Endothelial cell of umbilical vein (primary cell): ENCODE data around the gene DSE. TPM values are rescaled to one million over a fixed set of nuclear protein-coding genes. Genes with fewer than 3 reads are reported as not detected.

ENCODE experiments used
- BruUV-seq: library from RNA; stranded (reverse); fragments of 400-500 nt; replicated peaks from 2 replicates; lab custom pipeline; 2021; lab: Mats Ljungman, UMichigan
- CTCF ChIA-PET: fragments of 300-600, 350-600 bp; sonication (Branson Sonifier 250); formaldehyde crosslinking; loops from one replicate; lab custom pipeline; 2021; ENCODE audit warnings: antibody characterized with exemption, inconsistent platforms; lab: Charles Lee
- POLR2A ChIA-PET: fragments of 300-600, 350-600 bp; sonication (Branson Sonifier 250); formaldehyde crosslinking; loops from one replicate; lab custom pipeline; 2021; ENCODE audit warnings: antibody characterized with exemption, inconsistent platforms; lab: Charles Lee
- DNase-seq: peaks from one replicate; pipeline ENCODE4 v3.0.0-alpha.2; 2011; ENCODE audit warnings: low read depth, low spot score
- FAIRE-seq: peaks from 2 replicates; lab custom pipeline; 2011; peaks lifted over from hg19 to GRCh38; lab: Jason Lieb, UNC
- H2AFZ ChIP-seq: 2 replicates; pipeline ENCODE4 v1.6.0; 2012; ENCODE audit warnings: low read depth, low read length, control low read depth, inconsistent platforms
- H3K27ac ChIP-seq: 2 replicates; pipeline ENCODE4 v1.5.1; 2011; ENCODE audit warnings: low read depth, mild to moderate bottlenecking, control low read depth, low read length, moderate library complexity; ENCODE audit not compliant: insufficient read depth
- H3K27me3 ChIP-seq, 2 experiments: 2 replicates each; pipeline versions ENCODE4 v1.6.0 to v1.6.1; 2011; ENCODE audit warnings: low read length in 2 of 2, mixed read lengths in 1 of 2; ENCODE audit not compliant: control insufficient read depth in 2 of 2, insufficient read depth in 2 of 2
- H3K36me3 ChIP-seq, 2 experiments: 2 replicates in 1 of 2; 3 replicates in 1 of 2; pipeline ENCODE4 v1.5.1; 2011; ENCODE audit warnings: low read length in 2 of 2, mild to moderate bottlenecking in 1 of 2, moderate library complexity in 1 of 2; ENCODE audit not compliant: control insufficient read depth in 2 of 2, insufficient read depth in 2 of 2; ENCODE audit errors: extremely low read depth in 1 of 2
- H3K4me1 ChIP-seq: 3 replicates; pipeline ENCODE4 v1.5.1; 2011; ENCODE audit warnings: mild to moderate bottlenecking, low read length; ENCODE audit not compliant: control insufficient read depth, insufficient read depth; ENCODE audit errors: extremely low read depth
- H3K4me2 ChIP-seq: 2 replicates; pipeline ENCODE4 v1.6.1; 2011; ENCODE audit warnings: low read length, control low read depth, mixed read lengths; ENCODE audit not compliant: insufficient read depth
- H3K4me3 ChIP-seq, 3 experiments: fragments of 200-600 bp in 1 of 3; sonication (generic), shearing (Covaris generic) in 1 of 3; replicated peaks in 1 of 3; 2 replicates each; pipeline ENCODE4 v1.5.1; 2011 to 2016; ENCODE audit warnings: control low read depth in 3 of 3, low read length in 3 of 3, mild to moderate bottlenecking in 2 of 3, inconsistent platforms in 1 of 3, low read depth in 1 of 3, moderate library complexity in 1 of 3; ENCODE audit not compliant: insufficient read depth in 1 of 3
- H3K79me2 ChIP-seq: 2 replicates; pipeline ENCODE4 v1.6.0; 2012; ENCODE audit warnings: low read length, inconsistent platforms; ENCODE audit not compliant: control insufficient read depth, insufficient read depth
- H3K9ac ChIP-seq: replicated peaks from 2 replicates; pipeline ENCODE3; 2011; ENCODE audit warnings: low read length, control low read depth; ENCODE audit not compliant: insufficient read depth; ENCODE audit errors: extremely low read depth
- H3K9me1 ChIP-seq: replicated peaks from 3 replicates; pipeline ENCODE4 v1.6.0; 2011; ENCODE audit warnings: mild to moderate bottlenecking, low read length; ENCODE audit not compliant: control insufficient read depth, insufficient read depth; ENCODE audit errors: extremely low read depth
- H3K9me3 ChIP-seq: replicated peaks from 2 replicates; pipeline ENCODE4 v1.5.1; 2012; ENCODE audit warnings: low read length, inconsistent platforms; ENCODE audit not compliant: control insufficient read depth, insufficient read depth
- H4K20me1 ChIP-seq: replicated peaks from 2 replicates; pipeline ENCODE3; 2011; ENCODE audit warnings: mild to moderate bottlenecking, low read length; ENCODE audit not compliant: control insufficient read depth, insufficient read depth; ENCODE audit errors: extremely low read depth
- CTCF ChIP-seq, 2 donors: IDR thresholded peaks; 1 replicate in 1 of 2; 2 replicates in 1 of 2; pipeline ENCODE4 v1.5.1; 2011; ENCODE audit warnings: low read length in 2 of 2, mild to moderate bottlenecking in 2 of 2, moderate library complexity in 2 of 2, control low read depth in 1 of 2, inconsistent platforms in 1 of 2, low read depth in 1 of 2; ENCODE audit not compliant: insufficient read depth in 1 of 2; ENCODE audit errors: extremely low read depth in 1 of 2
- EZH2 ChIP-seq: IDR thresholded peaks from 2 replicates; pipeline ENCODE4 v1.6.1; 2012; ENCODE audit warnings: borderline replicate concordance, low read depth, mild to moderate bottlenecking, moderate library complexity, low read length, inconsistent platforms; ENCODE audit not compliant: severe bottlenecking
- FOS ChIP-seq: IDR thresholded peaks from 2 replicates; pipeline ENCODE4 v1.6.1; 2011; ENCODE audit warnings: mild to moderate bottlenecking, low read length, moderate library complexity, borderline replicate concordance; ENCODE audit not compliant: insufficient read depth
- GATA2 ChIP-seq: IDR thresholded peaks from 2 replicates; pipeline ENCODE4 v1.7.0; 2011; ENCODE audit warnings: low read depth, mild to moderate bottlenecking, moderate library complexity, mixed read lengths, low read length; ENCODE audit not compliant: insufficient read length, insufficient read depth
- JUN ChIP-seq: IDR thresholded peaks from 2 replicates; pipeline ENCODE4 v1.6.1; 2011; ENCODE audit warnings: borderline replicate concordance, low read depth; ENCODE audit not compliant: insufficient read length, insufficient read depth
- MAX ChIP-seq: IDR thresholded peaks from 2 replicates; pipeline ENCODE4 v1.6.1; 2011; ENCODE audit not compliant: insufficient read depth, insufficient read length
- MYC ChIP-seq: IDR thresholded peaks from one replicate; pipeline ENCODE4 v1.6.1; 2011; ENCODE audit warnings: mild to moderate bottlenecking, low read depth, low read length
- POLR2A ChIP-seq: IDR thresholded peaks from 2 replicates; pipeline ENCODE4 v1.6.1; 2012; ENCODE audit warnings: low read depth, mild to moderate bottlenecking, control low read depth, low read length
- POLR2AphosphoS5 ChIP-seq: IDR thresholded peaks from 2 replicates; pipeline ENCODE4 v1.6.1; 2012; ENCODE audit warnings: low read depth, mild to moderate bottlenecking, control low read depth, low read length, moderate library complexity; ENCODE audit not compliant: insufficient read depth
- dilution Hi-C: fragments of 300-500 bp; cut with MboI; formaldehyde crosslinking; loops from one replicate; pipeline ENCODE4 v1.15.0; 2019; ENCODE audit warnings: low sequenced_read_pairs; ENCODE audit not compliant: extremely low pct_ligation_motif_present
- intact Hi-C: fragments of 100-400 bp; cut with micrococcal nuclease; formaldehyde crosslinking; loops from one replicate; pipeline ENCODE4 v1.10.0; 2022
- polyA plus RNA-seq, 4 experiments: library from polyadenylated mRNA; depleted of rRNA in 3 of 4; stranded (reverse) in 3 of 4; unstranded in 1 of 4; fragments of >200 nt; gene quantifications; 2 replicates each; pipeline versions ENCODE4 v1.2.1 to v1.2.3, GENCODE V29; 2011 to 2012; ENCODE audit warnings: missing spikeins in 1 of 4
- total RNA-seq: library from RNA; stranded (reverse); gene quantifications from 2 replicates; pipeline ENCODE4 v1.2.3, GENCODE V29; 2021

DSE gene
- total and polyA plus RNA-seq, 2 donors (not counting 3 experiments of a cell fraction or from before 2014, with no cell fraction given) = 12.0 to 25.0 TPM

DNA sequence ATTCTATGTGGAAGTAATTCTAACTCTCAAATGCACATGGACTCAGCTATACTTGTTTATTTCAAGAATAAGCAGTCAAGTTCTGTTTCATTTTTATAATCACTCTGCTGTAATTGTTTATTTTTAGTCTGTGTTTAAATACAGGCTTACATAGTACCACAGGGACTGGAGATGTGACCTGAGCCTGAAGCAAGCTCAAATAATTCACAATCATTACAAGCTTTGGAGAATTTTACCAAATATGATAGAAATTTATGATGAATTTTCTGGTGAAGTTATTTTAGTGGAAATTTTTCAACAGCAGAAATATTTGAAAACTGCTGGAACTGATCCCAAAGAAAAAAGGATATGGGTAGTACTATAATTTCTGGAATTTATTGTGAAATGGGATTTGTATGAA is 41.6 kb upstream of the DSE start:
- H3K27ac ChIP-seq = no peak overlapping the region
- TF ChIP-seq FOS (no peak), JUN (no peak), EZH2 (no peak), MAX (no peak), POLR2A (no peak), POLR2AphosphoS5 (no peak), GATA2 (no peak), MYC (no peak), CTCF (IDR thresholded peaks at IDR 0.05; ENCODE audit: extremely low read depth in 1 of 2, insufficient read depth in 1 of 2, low read depth in 1 of 2, low read length in 2 of 2) (no peak)
- no peaks in the 10 kb centered on the region for H3K79me2 ChIP-seq
- H4K20me1 ChIP-seq = no peaks in the 10 kb centered on the region
- POLR2A ChIA-PET = no interaction called here
- no peaks in the 10 kb centered on the region for H3K9me1 ChIP-seq
- no TSS peak for BruUV-seq
- CTCF ChIA-PET = interaction anchor here (2.7 kb wide), 1 partner anchor 182 kb away, joined by 12 read pairs; the partner anchor contains the start of gene CALHM5
- H2AFZ ChIP-seq = no peak overlapping the region
- no peaks in the 10 kb centered on the region for H3K27me3 ChIP-seq
- dilution Hi-C loops = no loop called here
- peaks cover 16% of the 10 kb centered on the region for H3K4me1 ChIP-seq
- H3K9ac ChIP-seq = no peak overlapping the region
- H3K4me2 ChIP-seq = no peak overlapping the region
- FAIRE-seq = peak; percentile 37
- H3K36me3 ChIP-seq = no peaks in the 10 kb centered on the region
- no peaks in the 10 kb centered on the region for H3K9me3 ChIP-seq
- no peak overlapping the region for H3K4me3 ChIP-seq
- DNase-seq = no peak
- intact Hi-C loops = loop anchor here (2.0 kb wide), 1 partner anchor 42 kb away; the partner anchor contains the start of gene DSE
